Endothelial cell of umbilical vein (primary cell): ENCODE results near the gene CCNE1. TPM values are rescaled to one million over a fixed set of nuclear protein-coding genes. Genes with fewer than 3 reads are reported as not detected.

Experiments
- BruUV-seq: library from RNA; stranded (reverse); fragments of 400-500 nt; replicated peaks from 2 replicates; lab custom pipeline; 2021; lab: Mats Ljungman, UMichigan
- CTCF ChIA-PET: fragments of 300-600, 350-600 bp; sonication (Branson Sonifier 250); formaldehyde crosslinking; loops from one replicate; lab custom pipeline; 2021; ENCODE audit warnings: antibody characterized with exemption, inconsistent platforms; lab: Charles Lee
- POLR2A ChIA-PET: fragments of 300-600, 350-600 bp; sonication (Branson Sonifier 250); formaldehyde crosslinking; loops from one replicate; lab custom pipeline; 2021; ENCODE audit warnings: antibody characterized with exemption, inconsistent platforms; lab: Charles Lee
- DNase-seq: peaks from one replicate; pipeline ENCODE4 v3.0.0-alpha.2; 2011; ENCODE audit warnings: low read depth, low spot score
- FAIRE-seq: peaks from 2 replicates; lab custom pipeline; 2011; peaks lifted over from hg19 to GRCh38; lab: Jason Lieb, UNC
- H2AFZ ChIP-seq: 2 replicates; pipeline ENCODE4 v1.6.0; 2012; ENCODE audit warnings: low read depth, low read length, control low read depth, inconsistent platforms
- H3K27ac ChIP-seq: 2 replicates; pipeline ENCODE4 v1.5.1; 2011; ENCODE audit warnings: low read depth, mild to moderate bottlenecking, control low read depth, low read length, moderate library complexity; ENCODE audit not compliant: insufficient read depth
- H3K27me3 ChIP-seq, 2 experiments: 2 replicates each; pipeline versions ENCODE4 v1.6.0 to v1.6.1; 2011; ENCODE audit warnings: low read length in 2 of 2, mixed read lengths in 1 of 2; ENCODE audit not compliant: control insufficient read depth in 2 of 2, insufficient read depth in 2 of 2
- H3K36me3 ChIP-seq, 2 experiments: 2 replicates in 1 of 2; 3 replicates in 1 of 2; pipeline ENCODE4 v1.5.1; 2011; ENCODE audit warnings: low read length in 2 of 2, mild to moderate bottlenecking in 1 of 2, moderate library complexity in 1 of 2; ENCODE audit not compliant: control insufficient read depth in 2 of 2, insufficient read depth in 2 of 2; ENCODE audit errors: extremely low read depth in 1 of 2
- H3K4me1 ChIP-seq: 3 replicates; pipeline ENCODE4 v1.5.1; 2011; ENCODE audit warnings: mild to moderate bottlenecking, low read length; ENCODE audit not compliant: control insufficient read depth, insufficient read depth; ENCODE audit errors: extremely low read depth
- H3K4me2 ChIP-seq: 2 replicates; pipeline ENCODE4 v1.6.1; 2011; ENCODE audit warnings: low read length, control low read depth, mixed read lengths; ENCODE audit not compliant: insufficient read depth
- H3K4me3 ChIP-seq, 3 experiments: fragments of 200-600 bp in 1 of 3; sonication (generic), shearing (Covaris generic) in 1 of 3; replicated peaks in 1 of 3; 2 replicates each; pipeline ENCODE4 v1.5.1; 2011 to 2016; ENCODE audit warnings: control low read depth in 3 of 3, low read length in 3 of 3, mild to moderate bottlenecking in 2 of 3, inconsistent platforms in 1 of 3, low read depth in 1 of 3, moderate library complexity in 1 of 3; ENCODE audit not compliant: insufficient read depth in 1 of 3
- H3K79me2 ChIP-seq: 2 replicates; pipeline ENCODE4 v1.6.0; 2012; ENCODE audit warnings: low read length, inconsistent platforms; ENCODE audit not compliant: control insufficient read depth, insufficient read depth
- H3K9ac ChIP-seq: replicated peaks from 2 replicates; pipeline ENCODE3; 2011; ENCODE audit warnings: low read length, control low read depth; ENCODE audit not compliant: insufficient read depth; ENCODE audit errors: extremely low read depth
- H3K9me1 ChIP-seq: replicated peaks from 3 replicates; pipeline ENCODE4 v1.6.0; 2011; ENCODE audit warnings: mild to moderate bottlenecking, low read length; ENCODE audit not compliant: control insufficient read depth, insufficient read depth; ENCODE audit errors: extremely low read depth
- H3K9me3 ChIP-seq: replicated peaks from 2 replicates; pipeline ENCODE4 v1.5.1; 2012; ENCODE audit warnings: low read length, inconsistent platforms; ENCODE audit not compliant: control insufficient read depth, insufficient read depth
- H4K20me1 ChIP-seq: replicated peaks from 2 replicates; pipeline ENCODE3; 2011; ENCODE audit warnings: mild to moderate bottlenecking, low read length; ENCODE audit not compliant: control insufficient read depth, insufficient read depth; ENCODE audit errors: extremely low read depth
- FOS ChIP-seq: IDR thresholded peaks from 2 replicates; pipeline ENCODE4 v1.6.1; 2011; ENCODE audit warnings: mild to moderate bottlenecking, low read length, moderate library complexity, borderline replicate concordance; ENCODE audit not compliant: insufficient read depth
- JUN ChIP-seq: IDR thresholded peaks from 2 replicates; pipeline ENCODE4 v1.6.1; 2011; ENCODE audit warnings: borderline replicate concordance, low read depth; ENCODE audit not compliant: insufficient read length, insufficient read depth
- MYC ChIP-seq: IDR thresholded peaks from one replicate; pipeline ENCODE4 v1.6.1; 2011; ENCODE audit warnings: mild to moderate bottlenecking, low read depth, low read length
- POLR2A ChIP-seq: IDR thresholded peaks from 2 replicates; pipeline ENCODE4 v1.6.1; 2012; ENCODE audit warnings: low read depth, mild to moderate bottlenecking, control low read depth, low read length
- POLR2AphosphoS5 ChIP-seq: IDR thresholded peaks from 2 replicates; pipeline ENCODE4 v1.6.1; 2012; ENCODE audit warnings: low read depth, mild to moderate bottlenecking, control low read depth, low read length, moderate library complexity; ENCODE audit not compliant: insufficient read depth
- dilution Hi-C: fragments of 300-500 bp; cut with MboI; formaldehyde crosslinking; loops from one replicate; pipeline ENCODE4 v1.15.0; 2019; ENCODE audit warnings: low sequenced_read_pairs; ENCODE audit not compliant: extremely low pct_ligation_motif_present
- intact Hi-C: fragments of 100-400 bp; cut with micrococcal nuclease; formaldehyde crosslinking; loops from one replicate; pipeline ENCODE4 v1.10.0; 2022
- polyA plus RNA-seq, 4 experiments: library from polyadenylated mRNA; depleted of rRNA in 3 of 4; stranded (reverse) in 3 of 4; unstranded in 1 of 4; fragments of >200 nt; gene quantifications; 2 replicates each; pipeline versions ENCODE4 v1.2.1 to v1.2.3, GENCODE V29; 2011 to 2012; ENCODE audit warnings: missing spikeins in 1 of 4
- total RNA-seq: library from RNA; stranded (reverse); gene quantifications from 2 replicates; pipeline ENCODE4 v1.2.3, GENCODE V29; 2021
- TF ChIP-seq, protein P1 (sequence below), 2 donors: IDR thresholded peaks; 1 replicate in 1 of 2; 2 replicates in 1 of 2; pipeline ENCODE4 v1.5.1; 2011; ENCODE audit warnings: low read length in 2 of 2, mild to moderate bottlenecking in 2 of 2, moderate library complexity in 2 of 2, control low read depth in 1 of 2, inconsistent platforms in 1 of 2, low read depth in 1 of 2; ENCODE audit not compliant: insufficient read depth in 1 of 2; ENCODE audit errors: extremely low read depth in 1 of 2

Gene CCNE1
- total and polyA plus RNA-seq, 2 donors (not counting 3 experiments of a cell fraction or from before 2014, with no cell fraction given): 8.3 to 10.1 TPM

DNA sequence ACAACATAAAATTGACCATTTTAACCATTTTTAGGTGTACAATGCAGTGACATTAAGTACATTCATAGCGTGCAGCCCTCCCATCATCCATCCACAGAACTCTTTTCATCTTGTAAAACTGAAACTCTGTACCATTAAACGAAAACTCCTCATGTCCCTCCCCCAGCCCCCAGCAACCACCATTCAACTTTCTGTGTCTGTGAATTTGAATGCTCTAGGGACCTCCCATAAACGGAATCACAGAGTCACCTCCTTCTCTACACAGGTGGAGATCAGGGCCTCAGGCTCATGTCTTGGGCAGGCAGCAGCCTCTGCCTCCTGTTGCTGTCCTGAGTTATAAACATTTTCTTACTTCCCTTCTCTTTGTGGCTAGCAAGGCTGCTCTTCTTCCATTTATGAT, 7.3 kb upstream of the CCNE1 start:
- no peak overlapping the region for H3K9ac ChIP-seq
- no peaks in the 10 kb centered on the region for H3K36me3 ChIP-seq
- H3K9me3 ChIP-seq: no peaks in the 10 kb centered on the region
- no peaks in the 10 kb centered on the region for H3K27me3 ChIP-seq
- BruUV-seq: no TSS peak
- intact Hi-C loops (no loop called here), dilution Hi-C loops (no loop called here)
- FAIRE-seq (no peak), DNase-seq (no peak)
- TF ChIP-seq MYC: no peak
- TF ChIP-seq FOS: no peak
- TF ChIP-seq, protein P1, sequence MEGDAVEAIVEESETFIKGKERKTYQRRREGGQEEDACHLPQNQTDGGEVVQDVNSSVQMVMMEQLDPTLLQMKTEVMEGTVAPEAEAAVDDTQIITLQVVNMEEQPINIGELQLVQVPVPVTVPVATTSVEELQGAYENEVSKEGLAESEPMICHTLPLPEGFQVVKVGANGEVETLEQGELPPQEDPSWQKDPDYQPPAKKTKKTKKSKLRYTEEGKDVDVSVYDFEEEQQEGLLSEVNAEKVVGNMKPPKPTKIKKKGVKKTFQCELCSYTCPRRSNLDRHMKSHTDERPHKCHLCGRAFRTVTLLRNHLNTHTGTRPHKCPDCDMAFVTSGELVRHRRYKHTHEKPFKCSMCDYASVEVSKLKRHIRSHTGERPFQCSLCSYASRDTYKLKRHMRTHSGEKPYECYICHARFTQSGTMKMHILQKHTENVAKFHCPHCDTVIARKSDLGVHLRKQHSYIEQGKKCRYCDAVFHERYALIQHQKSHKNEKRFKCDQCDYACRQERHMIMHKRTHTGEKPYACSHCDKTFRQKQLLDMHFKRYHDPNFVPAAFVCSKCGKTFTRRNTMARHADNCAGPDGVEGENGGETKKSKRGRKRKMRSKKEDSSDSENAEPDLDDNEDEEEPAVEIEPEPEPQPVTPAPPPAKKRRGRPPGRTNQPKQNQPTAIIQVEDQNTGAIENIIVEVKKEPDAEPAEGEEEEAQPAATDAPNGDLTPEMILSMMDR (IDR thresholded peaks at IDR 0.05; ENCODE audit: extremely low read depth in 1 of 2, insufficient read depth in 1 of 2, low read depth in 1 of 2, low read length in 2 of 2): no peak
- no peak for TF ChIP-seq POLR2AphosphoS5
- TF ChIP-seq JUN: no peak
- TF ChIP-seq POLR2A: no peak
- POLR2A ChIA-PET: no interaction called here
- no peak overlapping the region for H3K27ac ChIP-seq
- no peaks in the 10 kb centered on the region for H4K20me1 ChIP-seq
- CTCF ChIA-PET: no interaction called here
- H3K79me2 ChIP-seq: no peaks in the 10 kb centered on the region
- H3K4me1 ChIP-seq: no peaks in the 10 kb centered on the region
- no peak overlapping the region for H2AFZ ChIP-seq
- H3K4me2 ChIP-seq: no peak overlapping the region
- H3K9me1 ChIP-seq: no peaks in the 10 kb centered on the region
- H3K4me3 ChIP-seq: no peak overlapping the region
